ENCODE data around the gene KLHL25.

- TF ChIP-seq POLR2A (IDR thresholded peaks at IDR 0.05) = no peak
- no peak for TF ChIP-seq EP300 (IDR thresholded peaks at IDR 0.05)
- no peak for TF ChIP-seq CTCF (IDR thresholded peaks at IDR 0.05)
- no peak for TF ChIP-seq POLR2AphosphoS5 (IDR thresholded peaks at IDR 0.05)
These were observed 48.1 kb downstream of the KLHL25 start for GRCh38 chr15:85746641-85747040.
